ENCODE measurements around the gene MCU.

GRCh38 chr10:72720814-72721660 lies 29.1 kb downstream of the MCU start:
- TF ChIP-seq CTCF (IDR thresholded peaks at IDR 0.05) (no peak), EZH2 (IDR thresholded peaks at IDR 0.05) (no peak), EZH2phosphoT487 (IDR thresholded peaks at IDR 0.05) (no peak)

Measured in neural progenitor cell (in vitro differentiated cells).